PC-9 (cell line): ENCODE results near the gene CFAP47. TPM values are rescaled to one million over a fixed set of nuclear protein-coding genes. Genes with fewer than 3 reads are reported as not detected.

Experiments used
- BruUV-seq: library from RNA; stranded (reverse); fragments of 400-500 nt; replicated peaks from 2 replicates; lab custom pipeline; 2021; lab: Mats Ljungman, UMichigan
- CTCF ChIA-PET: fragments of 300-600 bp; sonication (Branson Sonifier 250); formaldehyde crosslinking; loops from one replicate; lab custom pipeline; 2022; ENCODE audit warnings: antibody characterized with exemption; lab: Charles Lee
- POLR2A ChIA-PET: fragments of 300-600 bp; sonication (Branson Sonifier 250); formaldehyde crosslinking; loops from one replicate; lab custom pipeline; 2022; ENCODE audit warnings: antibody characterized with exemption; ENCODE audit not compliant: unreplicated experiment; lab: Charles Lee
- DNase-seq, 2 experiments: peaks; one replicate each; pipeline versions ENCODE4 v3.0.0 to v3.0.0-alpha.2; 2015 to 2022; ENCODE audit warnings: mixed read lengths in 1 of 2
- H2AFZ ChIP-seq: fragments of 200-600 bp; sonication (generic); 2 replicates; pipeline ENCODE4 v1.8.1; 2017; ENCODE audit warnings: antibody characterized with exemption
- H3F3A ChIP-seq: fragments of 200-600 bp; sonication (generic); 2 replicates; pipeline ENCODE4 v1.8.1; 2017; ENCODE audit warnings: antibody characterized with exemption, mild to moderate bottlenecking, low read depth; ENCODE audit not compliant: insufficient read depth
- H3K27ac ChIP-seq: fragments of 200-600 bp; sonication (generic); 2 replicates; pipeline ENCODE4 v1.6.1; 2016; ENCODE audit warnings: mixed run types
- H3K27me3 ChIP-seq: fragments of 200-600 bp; sonication (generic); 2 replicates; pipeline ENCODE4 v1.6.1; 2016; ENCODE audit warnings: low read depth, mixed run types; ENCODE audit not compliant: insufficient read depth
- H3K36me3 ChIP-seq: fragments of 200-600 bp; sonication (generic); 2 replicates; pipeline ENCODE4 v1.6.1; 2016; ENCODE audit warnings: low read depth, mixed run types
- H3K4me1 ChIP-seq: fragments of 200-600 bp; sonication (generic); replicated peaks from 2 replicates; pipeline ENCODE4 v1.6.1; 2016; ENCODE audit warnings: mixed run types; ENCODE audit not compliant: insufficient read depth
- H3K4me2 ChIP-seq: fragments of 200-600 bp; sonication (generic); 2 replicates; pipeline ENCODE4 v1.6.1; 2017; ENCODE audit warnings: mixed run types
- H3K4me3 ChIP-seq: fragments of 200-600 bp; sonication (generic); 2 replicates; pipeline ENCODE4 v1.6.1; 2016; ENCODE audit warnings: mixed run types
- H3K79me2 ChIP-seq: fragments of 200-600 bp; sonication (generic); 2 replicates; pipeline ENCODE4 v1.6.1; 2017; ENCODE audit warnings: low read depth, mixed run types
- H3K9me2 ChIP-seq: fragments of 200-600 bp; sonication (generic); 2 replicates; pipeline ENCODE4 v1.8.1; 2017; ENCODE audit warnings: mild to moderate bottlenecking; ENCODE audit not compliant: insufficient read depth
- H3K9me3 ChIP-seq: fragments of 200-600 bp; sonication (generic); 2 replicates; pipeline ENCODE4 v1.8.1; 2016; ENCODE audit warnings: low read depth; ENCODE audit not compliant: insufficient read depth
- H4K20me1 ChIP-seq: fragments of 200-600 bp; sonication (generic); 2 replicates; pipeline ENCODE4 v1.8.1; 2017; ENCODE audit not compliant: insufficient read depth
- EZH2 ChIP-seq: fragments of 200-600 bp; sonication (generic); IDR thresholded peaks from 2 replicates; pipeline ENCODE4 v1.8.0; 2017; ENCODE audit warnings: antibody characterized with exemption, low read depth
- intact Hi-C: fragments of 100-400 bp; cut with micrococcal nuclease; formaldehyde crosslinking; loops from one replicate; pipeline ENCODE4 v1.10.0; 2022; ENCODE audit not compliant: unreplicated experiment
- total RNA-seq: library from RNA; stranded (reverse); gene quantifications from 2 replicates; pipeline ENCODE4 v1.2.3, GENCODE V29; 2021
- TF ChIP-seq, protein P1 (sequence below): fragments of 200-600 bp; sonication (generic); conservative IDR thresholded peaks from 2 replicates; pipeline ENCODE4 v1.6.1; 2017; ENCODE audit warnings: mixed run types, antibody characterized with exemption, mild to moderate bottlenecking, moderate library complexity

The CFAP47 gene
- total RNA-seq, 1 experiment from 2014 or later = not detected

DNA sequence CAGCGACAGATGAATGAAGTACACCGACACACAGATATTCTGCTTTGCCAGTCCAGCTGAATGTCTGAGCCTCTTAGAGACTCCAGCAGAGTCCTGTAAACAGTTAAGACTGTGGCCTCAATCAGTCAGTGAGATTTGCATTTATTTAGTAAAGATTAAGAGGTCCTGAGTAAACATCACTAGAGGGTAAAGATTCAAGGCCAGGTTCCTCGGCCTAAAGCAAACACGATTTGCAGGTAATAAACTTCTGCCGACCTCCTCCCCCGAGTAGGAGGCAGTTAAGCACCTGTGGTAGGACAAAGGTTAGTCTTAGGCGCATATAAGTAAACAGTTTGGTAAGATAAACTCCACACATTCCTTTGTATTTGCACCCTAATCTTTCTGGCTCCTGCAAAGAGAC lies 99.6 kb downstream of the CFAP47 start:
- H3K27me3 ChIP-seq = no peaks in the 10 kb centered on the region
- H3K36me3 ChIP-seq = no peaks in the 10 kb centered on the region
- ChIA-PET POLR2A (no interaction called here), CTCF (no interaction called here)
- no peak overlapping the region for H3K4me2 ChIP-seq
- no TSS peak for BruUV-seq
- TF ChIP-seq, protein P1, sequence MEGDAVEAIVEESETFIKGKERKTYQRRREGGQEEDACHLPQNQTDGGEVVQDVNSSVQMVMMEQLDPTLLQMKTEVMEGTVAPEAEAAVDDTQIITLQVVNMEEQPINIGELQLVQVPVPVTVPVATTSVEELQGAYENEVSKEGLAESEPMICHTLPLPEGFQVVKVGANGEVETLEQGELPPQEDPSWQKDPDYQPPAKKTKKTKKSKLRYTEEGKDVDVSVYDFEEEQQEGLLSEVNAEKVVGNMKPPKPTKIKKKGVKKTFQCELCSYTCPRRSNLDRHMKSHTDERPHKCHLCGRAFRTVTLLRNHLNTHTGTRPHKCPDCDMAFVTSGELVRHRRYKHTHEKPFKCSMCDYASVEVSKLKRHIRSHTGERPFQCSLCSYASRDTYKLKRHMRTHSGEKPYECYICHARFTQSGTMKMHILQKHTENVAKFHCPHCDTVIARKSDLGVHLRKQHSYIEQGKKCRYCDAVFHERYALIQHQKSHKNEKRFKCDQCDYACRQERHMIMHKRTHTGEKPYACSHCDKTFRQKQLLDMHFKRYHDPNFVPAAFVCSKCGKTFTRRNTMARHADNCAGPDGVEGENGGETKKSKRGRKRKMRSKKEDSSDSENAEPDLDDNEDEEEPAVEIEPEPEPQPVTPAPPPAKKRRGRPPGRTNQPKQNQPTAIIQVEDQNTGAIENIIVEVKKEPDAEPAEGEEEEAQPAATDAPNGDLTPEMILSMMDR = no peak
- no peak for TF ChIP-seq EZH2
- no peak overlapping the region for H3K4me3 ChIP-seq
- no peak overlapping the region for H3K27ac ChIP-seq
- H3K4me1 ChIP-seq = no peaks in the 10 kb centered on the region
- intact Hi-C loops = no loop called here
- no peaks in the 10 kb centered on the region for H3K9me3 ChIP-seq
- no peaks in the 10 kb centered on the region for H4K20me1 ChIP-seq
- no peak for DNase-seq
- no peaks in the 10 kb centered on the region for H3F3A ChIP-seq
- H3K79me2 ChIP-seq = no peaks in the 10 kb centered on the region
- no peak overlapping the region for H2AFZ ChIP-seq
- H3K9me2 ChIP-seq = no peaks in the 10 kb centered on the region

GRCh38 chrX:36035550-36035949 lies 116.0 kb downstream of the CFAP47 start:
- CTCF ChIA-PET = no interaction called here
- no peak for DNase-seq
- POLR2A ChIA-PET = no interaction called here

DNA sequence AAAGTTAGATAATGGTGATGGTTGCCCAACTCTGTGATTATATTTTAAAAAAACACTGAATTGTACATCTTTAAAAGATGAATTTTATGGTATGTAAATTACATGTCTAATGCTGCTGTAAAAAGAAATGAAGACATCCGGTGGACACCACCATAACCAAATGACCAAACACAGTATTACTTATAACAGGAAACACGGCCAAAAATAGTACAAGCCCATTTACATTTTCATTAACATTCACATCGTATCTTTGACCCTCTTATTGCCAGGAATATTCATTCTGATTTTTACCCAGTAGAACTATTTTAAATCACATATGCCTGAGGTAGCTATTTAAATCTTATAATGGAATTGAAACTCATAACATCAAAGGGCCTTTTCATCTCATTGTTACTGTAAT lies 143.2 kb downstream of the CFAP47 start:
- Histone ChIP-seq H4K20me1 (no peaks in the 10 kb centered on the region), H3K4me1 (no peaks in the 10 kb centered on the region), H3K27ac (no peak overlapping the region), H3K4me2 (no peak overlapping the region), H3K9me2 (no peaks in the 10 kb centered on the region), H3K36me3 (no peaks in the 10 kb centered on the region), H3K4me3 (no peak overlapping the region), H2AFZ (no peak overlapping the region), H3F3A (no peaks in the 10 kb centered on the region), H3K79me2 (no peaks in the 10 kb centered on the region), H3K9me3 (no peaks in the 10 kb centered on the region), H3K27me3 (no peaks in the 10 kb centered on the region)
- ChIA-PET POLR2A (no interaction called here), CTCF (no interaction called here)
- intact Hi-C loops = no loop called here
- BruUV-seq = no TSS peak
- DNase-seq = no peak
- TF ChIP-seq EZH2 = no peak
- TF ChIP-seq, protein P1 = no peak

More at GRCh38 chrX:36035550-36035949, 116.0 kb downstream of the CFAP47 start:
- H3K36me3 ChIP-seq = no peaks in the 10 kb centered on the region
- H3K4me1 ChIP-seq = no peaks in the 10 kb centered on the region
- intact Hi-C loops = no loop called here
- no peaks in the 10 kb centered on the region for H3K9me2 ChIP-seq
- no peak overlapping the region for H2AFZ ChIP-seq
- H3K79me2 ChIP-seq = no peaks in the 10 kb centered on the region
- no peaks in the 10 kb centered on the region for H3K27me3 ChIP-seq
- no peaks in the 10 kb centered on the region for H3K9me3 ChIP-seq
- no peaks in the 10 kb centered on the region for H3F3A ChIP-seq
- no peak overlapping the region for H3K4me3 ChIP-seq
- H4K20me1 ChIP-seq = no peaks in the 10 kb centered on the region
- TF ChIP-seq, protein P1 = no peak
- TF ChIP-seq EZH2 = no peak
- H3K4me2 ChIP-seq = no peak overlapping the region
- no peak overlapping the region for H3K27ac ChIP-seq
- no TSS peak for BruUV-seq
